ENCODE data around the gene EFCAB12. TPM values are rescaled to one million over a fixed set of nuclear protein-coding genes. Genes with fewer than 3 reads are reported as not detected.

EFCAB12 gene
- total and polyA plus RNA-seq, 10 of the 15 experiments (the other 5 are each of a cell fraction or from before 2014, with no cell fraction given), result 0.02 to 0.85 (median 0.33) TPM

- ChIA-PET CTCF (interaction anchor here (0.6 to 6.0 kb wide), 49 partner anchors 11 to 571 kb away, joined by 3 to 60 read pairs (median 4); partner anchors contain the start of genes EFCAB12, IFT122, MBD4 and RAB43), RAD21 (ENCODE audit: unreplicated experiment) (interaction anchor here (0.7 to 5.8 kb wide), 31 partner anchors 11 to 447 kb away, joined by 3 to 78 read pairs (median 4); partner anchors contain the start of genes IFT122 and MBD4), POLR2A (interaction anchor here (0.6 to 0.9 kb wide), 4 partner anchors 55 to 413 kb away, joined by 3 to 4 read pairs (median 3); partner anchors contain the start of gene IFT122), SMC1A (ENCODE audit: uncharacterized antibody, unreplicated experiment) (interaction anchor here (0.6 to 4.4 kb wide), 24 partner anchors 8 to 446 kb away, joined by 3 to 72 read pairs (median 4); partner anchors contain the start of genes EFCAB12, IFT122 and MBD4)
- H2AFZ ChIP-seq (ENCODE audit: control insufficient read depth, low read depth, low read length), result no peak overlapping the region
- peak; percentile 99 for ATAC-seq
- no peak overlapping the region for H3K9ac ChIP-seq (ENCODE audit: control insufficient read depth, insufficient read depth, low read length)
- peak; percentile 27 for FAIRE-seq
- WGBS (ENCODE audit: insufficient coverage, insufficient replicate concordance, low lambda C conversion rate, missing lambda C conversion rate), result 31% methylated on average over 6 of the region's 6 CpGs
- in situ Hi-C loops (cut with MboI), result no loop called here
- no peak for DNase-seq (ENCODE audit: low read depth, low spot score)
- intact Hi-C loops (cut with micrococcal nuclease; ENCODE audit: unreplicated experiment), result loop anchor here (5.0 to 10.0 kb wide), 4 partner anchors 54 to 444 kb away; partner anchors contain the start of gene MBD4
- no TSS peak for BruUV-seq (replicated peaks)
- no peak overlapping the region for H3K4me3 ChIP-seq
- peaks cover 4% of the 10 kb centered on the region; the same call in 2 of the 3 replicates for H3K9me3 ChIP-seq (replicated peaks; ENCODE audit: control insufficient read depth, insufficient read depth, low read length)
- TF ChIP-seq ETV6 (conservative IDR thresholded peaks at IDR 0.05 in 1 of 2, IDR thresholded peaks at IDR 0.05 in 1 of 2; ENCODE audit: borderline replicate concordance in 1 of 2, low read depth in 1 of 2) (no peak), YY1 (IDR thresholded peaks at IDR 0.05; ENCODE audit: low read depth, low read length) (peak; percentile 38; the same call in 1 of the 2 replicates), SMC3 (IDR thresholded peaks at IDR 0.05; ENCODE audit: borderline replicate concordance, low read length) (peak; percentile 82), BHLHE40 (IDR thresholded peaks at IDR 0.05; ENCODE audit: borderline replicate concordance in 1 of 2, low read depth in 2 of 2, low read length in 1 of 2) (peak in 1 of 2 experiments; percentile 12; a peak in 1 of 4 replicates), MEF2A (IDR thresholded peaks at IDR 0.05; ENCODE audit: insufficient read depth, low read depth, low read length) (no peak), ZNF384 (IDR thresholded peaks at IDR 0.05; ENCODE audit: borderline replicate concordance, low read depth, low read length) (no peak), POLR2AphosphoS5 (IDR thresholded peaks at IDR 0.05; ENCODE audit: low read length) (0 out of 2 replicates have a peak, but pooled peaks have one; percentile 33), CTCF (IDR thresholded peaks at IDR 0.05 in 2 of 3, conservative IDR thresholded peaks at IDR 0.05 in 1 of 3; ENCODE audit: control insufficient read depth in 2 of 3, extremely low read depth in 1 of 3, insufficient read depth in 1 of 3, low read depth in 3 of 3, low read length in 3 of 3) (peak; percentile 85 to 89 (median 86)), RAD21 (IDR thresholded peaks at IDR 0.05; ENCODE audit: insufficient read depth, low read depth, low read length) (peak; percentile 85)
- H3K36me3 ChIP-seq (ENCODE audit: control insufficient read depth in 2 of 2, insufficient read depth in 2 of 2, low read length in 1 of 2), result no peaks in the 10 kb centered on the region; a peak in 1 of 4 replicates
- no peaks in the 10 kb centered on the region for H3K27me3 ChIP-seq (replicated peaks in 1 of 2; ENCODE audit: control insufficient read depth in 2 of 2, insufficient read depth in 2 of 2, low read length in 1 of 2)
- H3K4me2 ChIP-seq (ENCODE audit: control insufficient read depth, insufficient read depth), result no peak overlapping the region
- H3K4me1 ChIP-seq (ENCODE audit: control insufficient read depth, insufficient read depth, low read length), result no peaks in the 10 kb centered on the region
- H3K27ac ChIP-seq (ENCODE audit: control insufficient read depth, insufficient read depth), result no peak overlapping the region
- no peaks in the 10 kb centered on the region for H3K79me2 ChIP-seq (ENCODE audit: control insufficient read depth, insufficient read depth, low read length)
- H4K20me1 ChIP-seq (ENCODE audit: control insufficient read depth, insufficient read depth), result no peaks in the 10 kb centered on the region
These were observed 45.1 kb downstream of the EFCAB12 start for GRCh38 chr3:129383292-129383860.

Measured in GM12878 (cell line).